ENCODE measurements around the gene NAA38.
A peak's percentile ranks its signal among the peaks of the same experiment; 100 is the strongest.

Gene NAA38

DNA sequence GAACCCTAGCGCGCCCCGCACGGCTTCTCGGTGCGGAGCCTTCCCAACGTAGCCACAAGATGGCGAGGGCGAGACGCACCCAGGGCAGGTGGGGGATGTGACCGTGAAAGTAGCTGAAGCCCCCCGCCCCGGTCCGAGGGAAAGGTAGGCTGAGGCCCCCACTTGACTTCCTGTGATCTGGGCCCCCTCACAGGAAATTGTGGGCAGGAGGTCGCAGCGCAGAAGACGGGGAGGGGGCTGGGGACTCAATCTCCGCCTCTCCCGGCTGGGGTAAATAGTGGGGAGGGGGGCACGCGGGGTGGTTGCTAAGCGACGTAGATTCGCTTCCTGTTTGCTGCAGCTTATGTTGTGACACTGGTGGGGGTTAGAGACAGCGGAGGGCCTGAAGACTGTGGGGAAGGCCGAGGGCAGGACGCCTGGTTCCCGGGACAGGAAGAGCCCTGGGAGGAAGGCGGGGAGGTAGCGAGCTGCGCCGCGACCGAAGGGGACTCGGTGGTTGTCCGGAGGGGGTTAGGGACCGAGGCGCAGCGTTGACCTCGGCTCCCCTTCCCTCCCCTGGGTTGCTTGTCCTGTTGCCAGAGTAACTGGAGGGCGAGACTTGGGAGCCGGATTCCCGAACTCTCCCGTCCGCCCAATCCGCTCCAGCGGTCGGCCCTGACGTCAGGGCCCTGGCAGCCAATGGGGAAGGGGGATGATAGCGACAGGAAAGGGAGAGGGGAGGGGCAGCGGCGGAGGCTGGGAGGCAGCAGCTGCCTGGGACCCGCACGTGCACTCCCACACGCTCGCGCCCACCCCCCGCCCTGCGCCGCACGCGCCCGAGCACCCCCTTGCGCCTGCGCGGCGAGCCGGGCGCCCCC lies 22.2 kb downstream of the NAA38 start (continued):
- no peak for TF ChIP-seq ELK4 (IDR thresholded peaks at IDR 0.05; ENCODE audit: borderline replicate concordance, low read depth, low read length)
- TF ChIP-seq IKZF3 (tag by site-specific recombination; IDR thresholded peaks at IDR 0.05) = peak; percentile 99
- 0 out of 2 replicates have a peak, but pooled peaks have one; percentile 27 for TF ChIP-seq KLF16 (tag by site-specific recombination; IDR thresholded peaks at IDR 0.05)
- 0 out of 2 replicates have a peak, but pooled peaks have one; percentile 3 for TF ChIP-seq PRDM1 (tag by site-specific recombination; IDR thresholded peaks at IDR 0.05)
- no peak for TF ChIP-seq ZSCAN18 (tag by site-specific recombination; IDR thresholded peaks at IDR 0.05)
- TF ChIP-seq ZNF529 (tag by site-specific recombination; IDR thresholded peaks at IDR 0.05; ENCODE audit: insufficient replicate concordance) = no peak
- TF ChIP-seq TSHZ1 (tag by site-specific recombination; IDR thresholded peaks at IDR 0.05; ENCODE audit: borderline replicate concordance) = no peak
- TF ChIP-seq, protein P1, sequence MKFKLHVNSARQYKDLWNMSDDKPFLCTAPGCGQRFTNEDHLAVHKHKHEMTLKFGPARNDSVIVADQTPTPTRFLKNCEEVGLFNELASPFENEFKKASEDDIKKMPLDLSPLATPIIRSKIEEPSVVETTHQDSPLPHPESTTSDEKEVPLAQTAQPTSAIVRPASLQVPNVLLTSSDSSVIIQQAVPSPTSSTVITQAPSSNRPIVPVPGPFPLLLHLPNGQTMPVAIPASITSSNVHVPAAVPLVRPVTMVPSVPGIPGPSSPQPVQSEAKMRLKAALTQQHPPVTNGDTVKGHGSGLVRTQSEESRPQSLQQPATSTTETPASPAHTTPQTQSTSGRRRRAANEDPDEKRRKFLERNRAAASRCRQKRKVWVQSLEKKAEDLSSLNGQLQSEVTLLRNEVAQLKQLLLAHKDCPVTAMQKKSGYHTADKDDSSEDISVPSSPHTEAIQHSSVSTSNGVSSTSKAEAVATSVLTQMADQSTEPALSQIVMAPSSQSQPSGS (tag by site-specific recombination; IDR thresholded peaks at IDR 0.05; ENCODE audit: low read depth) = peak; percentile 65
- TF ChIP-seq, protein P2, sequence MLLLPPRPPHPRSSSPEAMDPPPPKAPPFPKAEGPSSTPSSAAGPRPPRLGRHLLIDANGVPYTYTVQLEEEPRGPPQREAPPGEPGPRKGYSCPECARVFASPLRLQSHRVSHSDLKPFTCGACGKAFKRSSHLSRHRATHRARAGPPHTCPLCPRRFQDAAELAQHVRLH (tag by site-specific recombination; IDR thresholded peaks at IDR 0.05) = 0 out of 2 replicates have a peak, but pooled peaks have one; percentile 8
- TF ChIP-seq, protein P3, sequence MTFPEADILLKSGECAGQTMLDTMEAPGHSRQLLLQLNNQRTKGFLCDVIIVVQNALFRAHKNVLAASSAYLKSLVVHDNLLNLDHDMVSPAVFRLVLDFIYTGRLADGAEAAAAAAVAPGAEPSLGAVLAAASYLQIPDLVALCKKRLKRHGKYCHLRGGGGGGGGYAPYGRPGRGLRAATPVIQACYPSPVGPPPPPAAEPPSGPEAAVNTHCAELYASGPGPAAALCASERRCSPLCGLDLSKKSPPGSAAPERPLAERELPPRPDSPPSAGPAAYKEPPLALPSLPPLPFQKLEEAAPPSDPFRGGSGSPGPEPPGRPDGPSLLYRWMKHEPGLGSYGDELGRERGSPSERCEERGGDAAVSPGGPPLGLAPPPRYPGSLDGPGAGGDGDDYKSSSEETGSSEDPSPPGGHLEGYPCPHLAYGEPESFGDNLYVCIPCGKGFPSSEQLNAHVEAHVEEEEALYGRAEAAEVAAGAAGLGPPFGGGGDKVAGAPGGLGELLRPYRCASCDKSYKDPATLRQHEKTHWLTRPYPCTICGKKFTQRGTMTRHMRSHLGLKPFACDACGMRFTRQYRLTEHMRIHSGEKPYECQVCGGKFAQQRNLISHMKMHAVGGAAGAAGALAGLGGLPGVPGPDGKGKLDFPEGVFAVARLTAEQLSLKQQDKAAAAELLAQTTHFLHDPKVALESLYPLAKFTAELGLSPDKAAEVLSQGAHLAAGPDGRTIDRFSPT (tag by site-specific recombination; IDR thresholded peaks at IDR 0.05) = 0 out of 2 replicates have a peak, but pooled peaks have one; percentile 4
- peak; percentile 90 for TF ChIP-seq KLF10 (tag by site-specific recombination; IDR thresholded peaks at IDR 0.05)
- 0 out of 2 replicates have a peak, but pooled peaks have one; percentile 11 for TF ChIP-seq ZNF639 (tag by site-specific recombination; IDR thresholded peaks at IDR 0.05)
- TF ChIP-seq ZBTB26 (tag by site-specific recombination; optimal IDR thresholded peaks at IDR 0.05) = peak; percentile 65
- peak; percentile 30; the same call in 1 of the 2 replicates for TF ChIP-seq ZNF24 (tag by site-specific recombination; IDR thresholded peaks at IDR 0.05)
- peak; percentile 65 for TF ChIP-seq ZNF629 (tag by site-specific recombination; IDR thresholded peaks at IDR 0.05)
- TF ChIP-seq ZNF362 (tag by site-specific recombination; IDR thresholded peaks at IDR 0.05) = no peak
- peak; percentile 62; the same call in 1 of the 2 replicates for TF ChIP-seq ZNF335 (tag by site-specific recombination; conservative IDR thresholded peaks at IDR 0.05)
- peak; percentile 94 for TF ChIP-seq ZBTB17 (tag by site-specific recombination; IDR thresholded peaks at IDR 0.05)
- TF ChIP-seq KLF1 (tag by site-specific recombination; IDR thresholded peaks at IDR 0.05) = peak; percentile 60; the same call in 1 of the 2 replicates
- peak; percentile 10; the same call in 1 of the 2 replicates for TF ChIP-seq ZBTB20 (tag by site-specific recombination; IDR thresholded peaks at IDR 0.05)
- TF ChIP-seq MEIS1 (CRISPR knock-in tag; IDR thresholded peaks at IDR 0.05; ENCODE audit: borderline replicate concordance) = no peak
- TF ChIP-seq ZNF433 (tag by site-specific recombination; IDR thresholded peaks at IDR 0.05; ENCODE audit: low read depth) = no peak
- peak; percentile 17; the same call in 1 of the 2 replicates for TF ChIP-seq ZNF391 (tag by site-specific recombination; IDR thresholded peaks at IDR 0.05; ENCODE audit: borderline replicate concordance, low read depth)

Data from HEK293 (cell line).